GM18511 (cell line): ENCODE measurements around the gene NBPF11.
"Not testable (repeated sequence)": the region's sequence is repeated elsewhere in the genome, so short reads cannot be mapped to it uniquely, and the experiment has no call there.

Source experiments
- ATAC-seq: cut with Tn5 transposase; IDR thresholded peaks from one replicate; pipeline ENCODE4 v1.9.1; 2021; ENCODE audit warnings: mild to moderate bottlenecking, moderate library complexity; ENCODE audit not compliant: unreplicated experiment

The NBPF11 gene

DNA sequence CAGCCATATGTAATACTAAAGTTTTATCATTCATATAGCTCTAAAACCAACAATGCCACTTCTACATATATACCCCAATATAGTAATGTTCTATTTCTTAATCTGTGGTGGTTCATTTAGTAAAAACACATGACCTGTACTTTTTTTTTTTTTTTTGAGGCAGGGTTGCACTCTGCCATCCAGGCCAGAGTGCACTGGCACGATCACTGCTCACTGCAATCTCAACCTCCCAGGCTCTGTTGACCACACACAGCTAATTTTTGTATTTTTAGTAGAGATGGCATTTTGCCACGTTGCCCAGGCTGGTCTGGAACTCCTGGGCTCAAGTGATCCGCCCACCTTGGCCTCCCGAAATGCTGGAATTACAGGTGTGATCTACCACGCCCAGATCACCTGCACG lies 2.1 kb downstream of the NBPF11 start:
- ATAC-seq, result not testable (repeated sequence)

DNA sequence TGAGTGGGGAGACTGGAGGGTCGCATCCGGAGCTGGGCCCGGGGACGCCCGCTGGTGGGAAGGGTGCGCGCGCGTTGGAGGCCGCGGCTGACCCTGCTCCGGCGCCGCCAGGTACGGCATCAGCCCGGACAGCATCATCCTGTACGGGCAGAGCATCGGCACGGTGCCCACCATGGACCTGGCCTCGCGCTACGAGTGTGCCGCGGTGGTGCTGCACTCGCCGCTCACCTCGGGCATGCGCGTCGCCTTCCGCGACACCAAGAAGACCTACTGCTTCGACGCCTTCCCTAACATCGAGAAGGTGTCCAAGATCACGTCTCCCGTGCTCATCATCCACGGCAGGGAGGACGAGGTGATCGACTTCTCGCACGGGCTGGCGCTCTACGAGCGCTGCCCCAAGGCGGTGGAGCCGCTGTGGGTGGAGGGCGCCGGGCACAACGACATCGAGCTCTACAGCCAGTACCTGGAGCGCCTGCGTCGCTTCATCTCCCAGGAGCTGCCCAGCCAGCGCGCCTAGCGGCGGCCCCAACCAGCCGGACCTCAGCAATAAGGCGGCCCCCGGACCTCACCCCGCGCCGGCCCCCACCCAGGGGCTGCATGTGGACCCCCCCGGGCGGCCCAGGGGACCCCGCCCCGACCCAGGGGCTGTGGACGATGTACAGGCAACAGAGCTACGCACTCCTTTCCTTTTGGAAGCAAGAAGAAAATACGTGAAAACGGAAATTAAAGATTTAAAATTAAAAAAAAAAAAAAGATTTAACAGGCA lies 2.8 kb downstream of the NBPF11 start:
- not testable (repeated sequence) for ATAC-seq

DNA sequence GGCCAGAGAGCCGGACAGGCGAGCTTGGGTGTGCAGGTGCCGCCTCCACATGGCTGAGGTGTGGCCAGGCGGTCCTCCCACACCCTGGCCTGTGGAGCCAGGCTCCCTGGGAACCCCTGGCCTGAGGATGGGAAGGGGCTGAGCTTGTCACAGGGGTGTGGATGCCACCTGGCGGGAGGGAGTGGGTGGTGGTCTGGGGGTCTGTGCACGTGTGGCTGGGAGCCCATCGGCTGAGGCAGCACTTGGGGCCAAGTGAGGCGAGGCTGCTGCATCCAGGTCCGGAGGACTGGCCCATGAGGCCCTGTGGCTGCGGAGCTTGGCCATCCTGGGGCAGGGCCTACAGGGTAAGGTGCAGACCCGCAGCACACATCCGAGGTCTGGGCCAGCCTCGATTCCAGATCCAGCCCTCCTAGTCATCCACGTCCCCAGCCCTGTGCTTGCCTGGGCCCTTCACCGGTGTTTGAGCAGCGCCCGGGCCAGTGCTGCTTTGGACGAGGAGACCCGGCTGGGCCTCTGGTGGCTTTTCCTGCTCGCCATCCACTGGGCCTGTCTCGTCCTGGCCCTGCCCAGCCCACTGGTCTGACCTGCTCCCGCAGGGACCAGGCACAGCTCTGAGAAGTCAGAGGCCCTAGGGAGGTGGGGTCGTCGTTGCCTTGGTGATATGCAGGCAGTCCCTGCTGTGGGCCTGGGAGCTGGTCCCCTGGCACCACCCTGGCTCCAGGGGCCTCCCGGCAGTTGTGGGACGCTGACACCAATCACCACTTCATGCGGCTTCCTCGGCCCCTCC lies 4.8 kb downstream of the NBPF11 start:
- ATAC-seq, result not testable (repeated sequence)

DNA sequence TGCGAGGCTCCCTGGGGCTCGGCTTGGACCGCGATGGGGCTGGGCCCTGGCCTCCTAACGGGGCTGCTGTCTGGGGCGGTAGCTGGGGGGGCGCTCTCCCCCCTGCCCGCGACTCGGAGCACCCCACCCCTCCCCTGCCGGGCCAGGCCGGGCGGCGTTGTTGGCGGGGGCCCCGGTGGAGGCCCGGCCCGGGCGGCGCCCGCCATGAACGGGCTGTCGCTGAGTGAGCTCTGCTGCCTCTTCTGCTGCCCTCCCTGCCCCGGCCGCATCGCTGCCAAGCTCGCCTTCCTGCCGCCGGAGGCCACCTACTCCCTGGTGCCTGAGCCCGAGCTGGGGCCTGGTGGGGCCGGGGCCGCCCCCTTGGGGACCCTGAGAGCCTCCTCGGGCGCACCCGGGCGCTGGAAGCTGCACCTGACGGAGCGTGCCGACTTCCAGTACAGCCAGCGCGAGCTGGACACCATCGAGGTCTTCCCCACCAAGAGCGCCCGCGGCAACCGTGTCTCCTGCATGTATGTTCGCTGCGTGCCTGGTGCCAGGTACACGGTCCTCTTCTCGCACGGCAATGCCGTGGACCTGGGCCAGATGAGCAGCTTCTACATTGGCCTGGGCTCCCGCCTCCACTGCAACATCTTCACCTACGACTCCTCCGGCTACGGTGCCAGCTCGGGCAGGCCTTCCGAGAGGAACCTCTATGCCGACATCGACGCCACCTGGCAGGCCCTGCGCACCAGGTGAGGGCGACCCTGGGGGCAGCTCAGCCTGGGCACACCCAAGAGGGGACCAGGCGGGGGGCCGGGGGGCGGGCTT lies 5.7 kb downstream of the NBPF11 start:
- not testable (repeated sequence) for ATAC-seq

DNA sequence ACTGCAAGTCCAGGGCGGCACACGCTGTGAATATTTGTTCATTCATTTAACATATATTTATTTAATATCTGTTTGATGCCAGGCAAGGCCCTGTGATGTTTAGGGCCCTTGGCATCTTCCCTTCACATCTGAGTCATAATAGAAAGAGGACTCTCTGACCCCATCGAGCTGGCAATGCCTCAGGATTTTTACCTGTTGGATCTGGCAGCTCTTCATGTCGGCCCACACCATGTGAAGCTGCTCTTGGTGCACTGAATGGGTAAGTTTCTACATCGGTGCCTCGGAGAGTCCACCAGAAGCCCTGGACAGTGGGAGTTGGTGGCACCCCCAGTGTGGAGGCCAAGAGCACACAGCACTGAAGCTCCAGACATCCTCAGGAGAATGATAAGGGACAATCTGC lies 8.9 kb downstream of the NBPF11 start:
- ATAC-seq, result not testable (repeated sequence)

DNA sequence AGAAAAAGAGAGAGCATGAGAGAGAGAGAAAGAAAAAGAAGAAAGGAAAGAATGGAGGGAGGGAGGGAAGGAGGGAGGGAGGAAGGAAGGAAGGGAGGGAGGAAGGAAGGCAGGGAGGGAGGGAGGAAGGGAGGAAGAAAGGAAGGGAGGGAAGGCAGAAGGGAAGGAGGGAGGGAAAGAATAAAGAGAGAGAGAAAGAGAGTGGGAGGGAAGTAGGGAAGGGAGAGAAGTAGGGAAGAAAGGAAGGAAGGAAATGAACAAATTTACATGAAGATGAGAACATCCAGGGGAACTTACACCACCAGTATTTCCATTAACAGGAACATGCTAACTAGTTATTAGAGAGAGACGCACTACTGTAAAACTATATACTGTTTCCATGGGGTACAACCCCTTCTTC lies 10.1 kb downstream of the NBPF11 start:
- not testable (repeated sequence) for ATAC-seq

DNA sequence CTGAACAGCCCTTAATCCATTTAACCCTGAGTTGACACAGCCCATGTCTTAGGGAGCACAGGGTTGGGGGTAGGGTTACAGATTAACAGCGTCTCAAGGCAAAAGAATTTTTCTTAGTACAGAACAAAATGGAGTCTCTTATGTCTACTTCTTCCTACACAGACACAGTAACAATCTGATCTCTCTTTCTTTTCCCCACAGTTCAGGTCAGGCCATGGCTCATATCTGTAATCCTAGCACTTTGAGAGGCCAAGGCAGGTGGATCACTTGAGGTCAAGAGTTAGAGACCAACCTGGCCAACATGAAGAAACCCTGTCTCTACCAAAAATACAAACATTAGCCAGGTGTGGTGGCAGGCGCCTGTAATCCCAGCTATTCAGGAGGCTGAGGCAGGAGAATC lies 13.5 kb downstream of the NBPF11 start:
- not testable (repeated sequence) for ATAC-seq

DNA sequence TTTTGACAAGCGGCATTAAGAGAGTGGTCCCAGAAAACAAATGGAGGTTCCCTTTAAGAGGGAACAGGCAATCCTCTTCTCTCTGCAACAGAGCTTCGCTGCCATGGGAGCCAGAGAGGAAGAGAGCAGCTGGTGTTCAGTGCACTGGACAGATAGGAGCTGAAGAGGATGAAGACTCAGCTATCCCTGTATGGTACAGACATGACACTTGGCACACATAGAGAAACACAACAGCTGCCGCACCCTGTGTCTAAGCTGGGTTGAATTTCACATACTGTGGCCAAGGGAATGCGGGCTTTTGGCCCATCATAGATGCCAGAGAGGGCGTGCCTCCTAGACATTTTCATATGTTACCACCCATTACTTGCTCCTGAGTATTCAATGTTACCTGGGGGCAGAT lies 29.7 kb downstream of the NBPF11 start:
- ATAC-seq, result not testable (repeated sequence)

DNA sequence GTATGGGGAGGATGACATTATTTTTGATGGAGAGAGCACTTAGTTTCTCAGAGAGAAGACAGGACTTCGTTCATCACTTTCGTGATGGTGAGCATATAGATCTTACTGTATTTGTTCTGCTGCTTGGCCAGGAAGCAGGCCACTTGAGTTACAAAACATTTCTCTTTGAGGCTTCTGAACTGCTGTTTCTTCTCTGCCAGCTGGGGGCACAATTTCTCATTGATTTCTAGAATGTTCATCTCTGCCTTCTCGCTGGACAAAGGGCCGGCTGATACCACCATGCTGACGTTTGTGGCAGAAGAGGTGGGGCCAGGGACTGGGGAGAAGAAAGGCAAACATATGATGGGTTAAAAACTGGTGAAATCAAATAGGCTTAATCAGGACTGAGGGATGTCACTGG lies 31.7 kb downstream of the NBPF11 start:
- ATAC-seq, result not testable (repeated sequence)

DNA sequence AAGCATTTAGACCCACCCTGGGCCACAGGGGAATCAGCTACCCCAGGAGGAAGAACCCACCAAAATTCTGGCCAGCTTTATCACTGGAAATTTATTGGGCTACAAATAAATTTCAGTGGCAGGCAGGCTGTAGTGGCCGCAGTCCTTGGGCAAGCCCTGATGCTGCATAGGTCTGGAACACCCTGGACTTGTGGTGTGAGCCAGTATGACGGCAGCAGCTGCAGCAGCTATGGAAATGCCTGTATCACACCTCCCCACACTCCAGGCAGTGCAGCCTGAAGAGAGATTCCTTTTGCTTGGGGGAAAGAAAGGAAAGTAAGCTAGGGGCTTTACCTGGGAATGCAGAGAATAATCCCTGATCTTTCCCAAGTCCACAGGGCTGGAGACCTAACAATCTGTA lies 56.3 kb downstream of the NBPF11 start:
- ATAC-seq, result not testable (repeated sequence)

DNA sequence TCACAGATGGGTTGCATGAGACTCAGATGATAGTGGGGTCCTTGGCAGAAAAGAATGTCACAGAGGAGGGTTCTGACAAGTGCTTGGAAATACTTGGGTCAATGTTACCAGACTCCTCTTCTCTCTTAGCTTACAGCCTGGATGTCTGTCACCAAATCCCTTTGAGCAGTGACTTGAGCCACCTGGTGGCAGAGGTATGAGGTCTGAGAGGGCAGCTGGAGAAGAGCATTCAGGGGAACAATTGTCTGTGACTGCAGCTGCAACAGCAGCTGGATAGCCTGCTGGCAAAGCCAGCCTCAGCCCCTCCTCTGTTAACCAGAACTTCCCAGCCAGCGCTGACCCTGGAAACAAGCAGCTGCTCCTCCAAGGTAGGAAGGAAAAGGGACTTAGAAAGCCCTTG lies 65.9 kb downstream of the NBPF11 start:
- not testable (repeated sequence) for ATAC-seq

DNA sequence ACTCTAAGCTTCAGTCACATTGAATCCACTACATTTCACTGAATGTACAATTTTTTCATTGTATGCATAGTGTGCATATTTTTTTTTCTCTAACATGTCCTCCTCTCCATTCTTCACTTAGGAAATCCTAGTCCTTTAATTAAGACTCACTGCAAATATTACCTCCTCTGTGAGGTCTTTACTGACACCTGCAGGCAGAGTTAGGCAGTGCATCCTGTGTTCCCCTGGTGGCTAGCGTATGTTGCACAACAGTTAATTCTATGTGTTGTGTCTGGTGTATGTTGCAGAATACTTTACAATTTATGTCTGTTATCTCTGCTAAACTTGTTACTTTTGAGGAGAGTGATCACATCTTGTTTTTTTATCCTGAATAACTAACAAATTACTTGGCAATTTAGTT lies 70.9 kb downstream of the NBPF11 start:
- peak; percentile 63 for ATAC-seq

DNA sequence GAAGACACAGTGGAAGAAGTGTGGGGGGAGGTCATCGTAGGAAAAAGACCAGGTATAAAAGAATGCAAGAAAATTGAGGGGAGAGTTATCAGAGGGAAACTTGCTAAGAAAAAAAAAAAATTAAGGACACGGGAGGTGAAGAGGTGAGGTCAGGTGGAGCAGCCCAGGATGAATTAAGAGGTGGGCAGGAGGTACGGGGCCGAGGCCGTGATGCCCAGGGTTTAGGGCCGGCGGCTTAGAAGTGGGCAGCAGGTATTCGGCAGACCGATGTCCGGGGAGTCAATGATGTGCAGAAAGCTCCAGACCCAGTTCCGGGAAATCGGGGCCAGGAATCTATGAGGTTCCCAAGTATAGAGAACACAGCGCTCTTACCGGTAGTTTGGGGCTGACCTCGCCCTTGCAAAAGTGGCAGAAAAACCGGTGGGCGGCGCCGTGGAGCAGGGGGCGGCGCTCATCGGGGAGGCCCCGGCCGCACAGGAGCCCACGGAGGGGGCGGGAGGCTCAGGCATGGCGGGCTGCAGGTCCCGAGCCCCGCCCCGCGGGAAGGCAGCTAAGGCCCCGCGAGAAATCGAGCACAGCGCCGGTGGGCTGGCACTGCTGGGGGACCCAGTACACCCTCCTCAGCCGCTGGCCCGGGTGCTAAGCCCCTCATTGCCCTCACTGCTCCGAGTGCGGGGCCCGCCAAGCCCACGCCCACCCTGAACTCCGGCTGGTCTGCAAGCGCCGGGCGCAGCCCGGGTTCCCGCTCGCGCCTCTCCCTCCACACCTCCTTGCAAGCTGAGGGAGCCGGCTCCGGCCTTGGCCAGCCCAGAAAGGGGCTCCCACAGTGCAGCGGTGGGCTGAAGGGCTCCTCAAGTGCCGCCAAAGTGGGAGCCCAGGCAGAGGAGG lies 73.2 kb downstream of the NBPF11 start:
- ATAC-seq, result peak; percentile 64

DNA sequence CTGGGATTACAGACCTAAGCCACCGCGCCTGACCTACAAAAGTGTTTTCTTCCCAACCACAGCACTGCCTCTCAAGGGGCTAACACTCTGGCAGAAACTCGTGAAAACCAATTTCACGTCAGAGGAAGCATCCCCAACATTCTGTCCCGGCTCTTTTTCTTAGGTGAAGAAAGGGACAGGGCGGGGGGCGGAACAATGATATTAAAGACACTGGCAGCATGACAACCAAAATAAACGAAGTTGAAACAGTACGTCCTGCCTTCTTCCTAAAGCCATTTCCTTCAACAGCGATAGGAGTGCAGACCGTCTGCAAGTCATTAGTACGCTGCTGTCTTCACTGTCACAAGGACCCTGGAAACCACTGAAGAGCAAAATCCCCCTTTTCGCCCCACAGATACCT lies 74.0 kb downstream of the NBPF11 start:
- not testable (repeated sequence) for ATAC-seq

DNA sequence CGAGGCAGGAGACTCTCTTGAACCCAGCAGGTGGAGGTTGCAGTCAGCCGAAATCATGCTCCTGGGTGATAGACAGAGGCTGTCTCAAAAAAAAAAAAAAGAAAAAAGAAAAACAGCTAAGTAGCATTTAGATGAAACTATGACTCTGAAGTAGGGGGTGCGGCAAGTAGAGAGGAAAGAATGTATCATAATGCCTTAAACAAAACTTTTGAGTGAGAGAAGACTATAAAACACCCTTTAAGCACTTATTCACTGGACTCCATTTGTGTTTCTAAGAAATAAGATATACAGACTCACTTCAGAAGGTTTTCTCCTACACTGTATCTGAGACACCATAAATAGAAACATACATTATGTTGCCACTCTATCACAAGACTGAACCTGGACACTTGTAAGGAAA lies 74.6 kb downstream of the NBPF11 start:
- ATAC-seq, result not testable (repeated sequence)

DNA sequence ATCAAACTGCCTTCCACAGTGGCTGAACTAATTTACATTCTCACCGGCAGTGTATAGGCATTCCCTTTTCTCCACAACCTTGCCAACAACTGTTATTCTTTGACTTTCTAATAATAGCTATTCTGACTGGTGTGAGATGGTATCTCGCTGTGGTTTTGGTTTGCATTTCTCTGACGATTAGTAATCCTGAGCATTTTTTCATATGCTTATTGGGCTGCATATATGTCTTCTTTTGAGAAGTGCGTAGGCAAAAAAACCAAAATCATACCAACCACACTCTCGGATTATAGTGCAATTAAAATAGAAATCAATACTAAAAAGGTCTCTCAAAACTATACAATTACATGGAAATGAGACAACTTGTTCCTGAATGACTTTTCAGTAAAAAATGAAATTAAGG lies 78.7 kb downstream of the NBPF11 start:
- not testable (repeated sequence) for ATAC-seq

DNA sequence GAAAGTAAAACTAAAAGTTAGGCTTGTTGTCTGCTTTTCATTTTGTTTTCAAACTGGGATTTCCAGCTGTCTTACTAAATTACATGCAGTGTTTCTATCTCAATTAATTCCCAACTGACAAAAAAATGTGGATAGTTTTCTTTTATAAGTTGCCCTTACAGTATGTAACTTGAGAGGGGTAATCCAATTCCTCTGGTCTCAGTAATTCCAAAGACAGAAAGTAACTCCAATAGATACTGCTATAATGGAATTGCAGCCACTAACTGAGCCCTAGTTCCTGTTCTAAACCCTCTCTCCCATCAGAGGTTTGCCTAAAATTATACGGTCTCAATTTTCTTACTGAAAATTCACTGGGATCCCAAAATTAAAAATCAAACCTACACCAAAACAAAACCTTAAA lies 83.5 kb downstream of the NBPF11 start:
- not testable (repeated sequence) for ATAC-seq

DNA sequence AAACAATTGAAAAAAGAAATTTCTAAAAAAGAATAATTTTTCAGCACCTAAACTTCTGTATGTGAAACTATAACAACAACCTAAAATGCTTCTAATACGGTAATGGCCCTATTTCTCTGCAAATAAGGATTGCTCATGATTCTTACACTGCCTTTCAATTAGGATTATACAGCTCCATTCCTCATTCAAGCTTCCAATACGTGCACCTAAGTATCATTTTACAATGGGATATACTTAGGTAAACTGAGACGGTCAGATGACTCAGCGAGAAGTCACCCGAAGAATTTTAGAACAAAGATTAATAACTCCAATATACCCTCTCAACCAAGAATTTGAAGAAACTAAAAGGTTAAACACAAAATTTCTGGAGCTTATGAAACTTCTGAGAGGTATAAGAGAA lies 83.9 kb downstream of the NBPF11 start:
- ATAC-seq, result not testable (repeated sequence)

DNA sequence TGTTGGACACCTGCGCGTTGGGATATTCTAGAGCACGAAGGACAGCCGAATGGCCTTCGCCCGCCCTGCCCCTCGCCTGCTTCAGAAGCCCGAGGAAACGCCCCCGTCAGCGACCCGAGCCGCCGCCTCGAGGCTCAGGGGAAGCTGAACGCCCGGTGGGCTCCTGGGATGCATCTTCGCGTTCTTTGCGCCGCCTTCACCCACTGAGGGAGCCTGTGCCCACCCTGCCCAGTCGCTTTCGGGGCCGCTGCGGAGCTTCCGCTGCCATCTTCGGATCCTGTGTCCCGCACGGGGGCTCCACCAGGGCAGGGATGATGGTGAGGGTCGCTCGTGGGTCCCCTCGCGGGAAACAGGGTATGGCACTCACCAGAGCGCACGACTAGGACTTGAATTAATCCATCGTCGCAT lies 91.8 kb downstream of the NBPF11 start:
- ATAC-seq, result peak; percentile 22

DNA sequence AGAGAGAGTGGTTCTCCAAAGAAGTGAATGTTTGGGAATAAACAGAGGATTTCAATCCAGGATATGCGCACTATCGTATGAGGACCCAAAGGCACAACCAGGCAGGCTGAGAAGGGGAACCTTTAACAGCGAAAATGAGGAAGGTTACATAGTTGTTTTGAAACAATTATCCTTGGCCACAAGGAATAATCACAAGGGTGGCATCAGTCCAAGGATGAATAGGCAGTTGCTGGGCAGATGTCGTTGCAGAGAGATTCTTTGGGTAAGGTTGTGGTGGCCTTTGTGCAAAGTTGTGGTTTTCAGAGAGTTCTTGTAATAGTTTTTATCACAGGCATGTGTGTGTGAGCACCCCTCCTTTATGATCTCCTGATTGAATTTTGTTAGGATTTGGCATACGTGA lies 94.7 kb downstream of the NBPF11 start:
- ATAC-seq, result not testable (repeated sequence)
